Measurements from ENCODE around the gene DHRS12.

GRCh38 chr13:51811920-51812451 lies 8.0 kb upstream of the DHRS12 start:
- TF ChIP-seq, protein P1, sequence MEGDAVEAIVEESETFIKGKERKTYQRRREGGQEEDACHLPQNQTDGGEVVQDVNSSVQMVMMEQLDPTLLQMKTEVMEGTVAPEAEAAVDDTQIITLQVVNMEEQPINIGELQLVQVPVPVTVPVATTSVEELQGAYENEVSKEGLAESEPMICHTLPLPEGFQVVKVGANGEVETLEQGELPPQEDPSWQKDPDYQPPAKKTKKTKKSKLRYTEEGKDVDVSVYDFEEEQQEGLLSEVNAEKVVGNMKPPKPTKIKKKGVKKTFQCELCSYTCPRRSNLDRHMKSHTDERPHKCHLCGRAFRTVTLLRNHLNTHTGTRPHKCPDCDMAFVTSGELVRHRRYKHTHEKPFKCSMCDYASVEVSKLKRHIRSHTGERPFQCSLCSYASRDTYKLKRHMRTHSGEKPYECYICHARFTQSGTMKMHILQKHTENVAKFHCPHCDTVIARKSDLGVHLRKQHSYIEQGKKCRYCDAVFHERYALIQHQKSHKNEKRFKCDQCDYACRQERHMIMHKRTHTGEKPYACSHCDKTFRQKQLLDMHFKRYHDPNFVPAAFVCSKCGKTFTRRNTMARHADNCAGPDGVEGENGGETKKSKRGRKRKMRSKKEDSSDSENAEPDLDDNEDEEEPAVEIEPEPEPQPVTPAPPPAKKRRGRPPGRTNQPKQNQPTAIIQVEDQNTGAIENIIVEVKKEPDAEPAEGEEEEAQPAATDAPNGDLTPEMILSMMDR (IDR thresholded peaks at IDR 0.05) = no peak
- TF ChIP-seq POLR2A (IDR thresholded peaks at IDR 0.05) = no peak

All from suprapubic skin (tissue), 3 donors.